ENCODE data around the gene ACTG1. TPM values are rescaled to one million over a fixed set of nuclear protein-coding genes. Genes with fewer than 3 reads are reported as not detected.

The ACTG1 gene
- total and polyA plus RNA-seq, 2 of the 13 experiments (the other 11 are each of a cell fraction or from before 2014, with no cell fraction given): 973 to 1,138 TPM

DNA sequence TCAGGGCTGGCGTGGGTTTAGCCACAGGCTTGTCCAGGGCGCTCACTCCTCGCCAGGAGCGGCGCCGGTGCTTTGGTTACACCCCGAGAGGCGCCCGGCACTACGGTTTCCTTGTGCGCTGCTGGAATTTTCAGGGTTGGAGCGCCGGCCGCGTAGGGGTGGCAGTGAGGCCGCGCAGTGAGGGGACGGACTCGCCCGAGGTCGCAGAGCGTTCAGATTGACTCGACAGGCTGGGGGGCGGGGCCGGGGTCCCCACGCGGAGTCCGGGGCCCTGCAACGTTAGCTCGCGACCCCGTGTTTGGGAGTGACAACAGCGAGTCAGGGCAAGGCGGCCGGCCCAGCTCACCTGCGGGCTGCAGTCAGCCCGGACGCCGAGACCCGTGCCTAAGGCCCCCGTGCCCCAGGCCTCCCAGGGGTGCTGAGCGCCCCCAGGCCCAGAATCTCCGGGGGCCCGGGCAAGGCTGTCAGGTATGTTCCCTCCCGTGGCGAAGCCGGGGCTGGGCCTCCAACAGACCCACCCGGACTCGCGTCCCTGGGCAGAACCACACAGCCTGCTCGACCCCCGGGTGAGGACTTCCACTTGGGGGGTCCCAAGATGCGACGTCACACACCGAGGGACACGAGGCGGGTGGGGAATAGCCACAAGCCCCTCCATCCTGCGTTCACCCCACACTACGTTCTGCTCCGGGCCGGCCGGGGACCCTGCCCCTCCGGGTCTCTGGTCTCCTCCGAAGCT is 1.3 kb upstream of the ACTG1 start (continued):
- TF ChIP-seq SCMH1 (CRISPR knock-in tag; IDR thresholded peaks at IDR 0.05; ENCODE audit: borderline replicate concordance): no peak
- TF ChIP-seq, protein P1, sequence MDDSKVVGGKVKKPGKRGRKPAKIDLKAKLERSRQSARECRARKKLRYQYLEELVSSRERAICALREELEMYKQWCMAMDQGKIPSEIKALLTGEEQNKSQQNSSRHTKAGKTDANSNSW (CRISPR knock-in tag; IDR thresholded peaks at IDR 0.05; ENCODE audit: borderline replicate concordance): no peak; the same call in 1 of the 2 replicates
- TF ChIP-seq, protein P2, sequence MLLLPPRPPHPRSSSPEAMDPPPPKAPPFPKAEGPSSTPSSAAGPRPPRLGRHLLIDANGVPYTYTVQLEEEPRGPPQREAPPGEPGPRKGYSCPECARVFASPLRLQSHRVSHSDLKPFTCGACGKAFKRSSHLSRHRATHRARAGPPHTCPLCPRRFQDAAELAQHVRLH (CRISPR knock-in tag; IDR thresholded peaks at IDR 0.05; ENCODE audit: borderline replicate concordance, low read depth): no peak
- no peak for TF ChIP-seq ATM (IDR thresholded peaks at IDR 0.05; ENCODE audit: borderline replicate concordance)
- TF ChIP-seq ZNF441 (CRISPR knock-in tag; IDR thresholded peaks at IDR 0.05; ENCODE audit: borderline replicate concordance): 0 out of 2 replicates have a peak, but pooled peaks have one; percentile 8
- TF ChIP-seq ZNF678 (CRISPR knock-in tag; IDR thresholded peaks at IDR 0.05): no peak
- TF ChIP-seq HDAC1 (CRISPR knock-in tag; IDR thresholded peaks at IDR 0.05): peak; percentile 42
- 0 out of 2 replicates have a peak, but pooled peaks have one; percentile 38 for TF ChIP-seq SNAPC2 (CRISPR knock-in tag; IDR thresholded peaks at IDR 0.05)
- TF ChIP-seq ZFP36 (IDR thresholded peaks at IDR 0.05; ENCODE audit: borderline replicate concordance, low read depth, low read length, partially characterized antibody): no peak
- no peak for TF ChIP-seq SRSF4 (IDR thresholded peaks at IDR 0.05; ENCODE audit: low read depth, low read length, poor library complexity, severe bottlenecking)
- TF ChIP-seq IRX3 (CRISPR knock-in tag; IDR thresholded peaks at IDR 0.05; ENCODE audit: borderline replicate concordance, low read depth): 0 out of 2 replicates have a peak, but pooled peaks have one; percentile 29
- TF ChIP-seq, protein P3, sequence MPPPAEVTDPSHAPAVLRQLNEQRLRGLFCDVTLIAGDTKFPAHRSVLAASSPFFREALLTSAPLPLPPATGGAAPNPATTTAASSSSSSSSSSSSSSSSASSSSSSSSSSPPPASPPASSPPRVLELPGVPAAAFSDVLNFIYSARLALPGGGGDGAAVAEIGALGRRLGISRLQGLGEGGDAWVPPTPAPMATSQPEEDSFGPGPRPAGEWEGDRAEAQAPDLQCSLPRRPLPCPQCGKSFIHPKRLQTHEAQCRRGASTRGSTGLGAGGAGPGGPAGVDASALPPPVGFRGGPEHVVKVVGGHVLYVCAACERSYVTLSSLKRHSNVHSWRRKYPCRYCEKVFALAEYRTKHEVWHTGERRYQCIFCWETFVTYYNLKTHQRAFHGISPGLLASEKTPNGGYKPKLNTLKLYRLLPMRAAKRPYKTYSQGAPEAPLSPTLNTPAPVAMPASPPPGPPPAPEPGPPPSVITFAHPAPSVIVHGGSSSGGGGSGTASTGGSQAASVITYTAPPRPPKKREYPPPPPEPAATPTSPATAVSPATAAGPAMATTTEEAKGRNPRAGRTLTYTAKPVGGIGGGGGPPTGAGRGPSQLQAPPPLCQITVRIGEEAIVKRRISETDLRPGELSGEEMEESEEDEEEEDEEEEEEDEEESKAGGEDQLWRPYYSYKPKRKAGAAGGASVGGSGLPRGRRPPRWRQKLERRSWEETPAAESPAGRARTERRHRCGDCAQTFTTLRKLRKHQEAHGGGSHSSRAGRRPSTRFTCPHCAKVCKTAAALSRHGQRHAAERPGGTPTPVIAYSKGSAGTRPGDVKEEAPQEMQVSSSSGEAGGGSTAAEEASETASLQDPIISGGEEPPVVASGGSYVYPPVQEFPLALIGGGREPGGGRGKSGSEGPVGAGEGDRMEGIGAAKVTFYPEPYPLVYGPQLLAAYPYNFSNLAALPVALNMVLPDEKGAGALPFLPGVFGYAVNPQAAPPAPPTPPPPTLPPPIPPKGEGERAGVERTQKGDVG (CRISPR knock-in tag; IDR thresholded peaks at IDR 0.05; ENCODE audit: borderline replicate concordance): peak; percentile 24; the same call in 1 of the 2 replicates
- TF ChIP-seq ZNF792 (CRISPR knock-in tag; IDR thresholded peaks at IDR 0.05): no peak
- TF ChIP-seq, protein P4, sequence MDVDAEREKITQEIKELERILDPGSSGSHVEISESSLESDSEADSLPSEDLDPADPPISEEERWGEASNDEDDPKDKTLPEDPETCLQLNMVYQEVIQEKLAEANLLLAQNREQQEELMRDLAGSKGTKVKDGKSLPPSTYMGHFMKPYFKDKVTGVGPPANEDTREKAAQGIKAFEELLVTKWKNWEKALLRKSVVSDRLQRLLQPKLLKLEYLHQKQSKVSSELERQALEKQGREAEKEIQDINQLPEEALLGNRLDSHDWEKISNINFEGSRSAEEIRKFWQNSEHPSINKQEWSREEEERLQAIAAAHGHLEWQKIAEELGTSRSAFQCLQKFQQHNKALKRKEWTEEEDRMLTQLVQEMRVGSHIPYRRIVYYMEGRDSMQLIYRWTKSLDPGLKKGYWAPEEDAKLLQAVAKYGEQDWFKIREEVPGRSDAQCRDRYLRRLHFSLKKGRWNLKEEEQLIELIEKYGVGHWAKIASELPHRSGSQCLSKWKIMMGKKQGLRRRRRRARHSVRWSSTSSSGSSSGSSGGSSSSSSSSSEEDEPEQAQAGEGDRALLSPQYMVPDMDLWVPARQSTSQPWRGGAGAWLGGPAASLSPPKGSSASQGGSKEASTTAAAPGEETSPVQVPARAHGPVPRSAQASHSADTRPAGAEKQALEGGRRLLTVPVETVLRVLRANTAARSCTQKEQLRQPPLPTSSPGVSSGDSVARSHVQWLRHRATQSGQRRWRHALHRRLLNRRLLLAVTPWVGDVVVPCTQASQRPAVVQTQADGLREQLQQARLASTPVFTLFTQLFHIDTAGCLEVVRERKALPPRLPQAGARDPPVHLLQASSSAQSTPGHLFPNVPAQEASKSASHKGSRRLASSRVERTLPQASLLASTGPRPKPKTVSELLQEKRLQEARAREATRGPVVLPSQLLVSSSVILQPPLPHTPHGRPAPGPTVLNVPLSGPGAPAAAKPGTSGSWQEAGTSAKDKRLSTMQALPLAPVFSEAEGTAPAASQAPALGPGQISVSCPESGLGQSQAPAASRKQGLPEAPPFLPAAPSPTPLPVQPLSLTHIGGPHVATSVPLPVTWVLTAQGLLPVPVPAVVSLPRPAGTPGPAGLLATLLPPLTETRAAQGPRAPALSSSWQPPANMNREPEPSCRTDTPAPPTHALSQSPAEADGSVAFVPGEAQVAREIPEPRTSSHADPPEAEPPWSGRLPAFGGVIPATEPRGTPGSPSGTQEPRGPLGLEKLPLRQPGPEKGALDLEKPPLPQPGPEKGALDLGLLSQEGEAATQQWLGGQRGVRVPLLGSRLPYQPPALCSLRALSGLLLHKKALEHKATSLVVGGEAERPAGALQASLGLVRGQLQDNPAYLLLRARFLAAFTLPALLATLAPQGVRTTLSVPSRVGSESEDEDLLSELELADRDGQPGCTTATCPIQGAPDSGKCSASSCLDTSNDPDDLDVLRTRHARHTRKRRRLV (CRISPR knock-in tag; IDR thresholded peaks at IDR 0.05): 0 out of 2 replicates have a peak, but pooled peaks have one; percentile 11
- TF ChIP-seq, protein P5, sequence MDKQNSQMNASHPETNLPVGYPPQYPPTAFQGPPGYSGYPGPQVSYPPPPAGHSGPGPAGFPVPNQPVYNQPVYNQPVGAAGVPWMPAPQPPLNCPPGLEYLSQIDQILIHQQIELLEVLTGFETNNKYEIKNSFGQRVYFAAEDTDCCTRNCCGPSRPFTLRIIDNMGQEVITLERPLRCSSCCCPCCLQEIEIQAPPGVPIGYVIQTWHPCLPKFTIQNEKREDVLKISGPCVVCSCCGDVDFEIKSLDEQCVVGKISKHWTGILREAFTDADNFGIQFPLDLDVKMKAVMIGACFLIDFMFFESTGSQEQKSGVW (CRISPR knock-in tag; IDR thresholded peaks at IDR 0.05; ENCODE audit: borderline replicate concordance): no peak
- no peak for TF ChIP-seq ZNF383 (CRISPR knock-in tag; IDR thresholded peaks at IDR 0.05; ENCODE audit: borderline replicate concordance)
- TF ChIP-seq JUND (CRISPR knock-in tag; IDR thresholded peaks at IDR 0.05): no peak
- no peak for TF ChIP-seq ZNF7 (CRISPR knock-in tag; IDR thresholded peaks at IDR 0.05)
- peak; percentile 62; the same call in 1 of the 2 replicates for TF ChIP-seq KAT7 (CRISPR knock-in tag; IDR thresholded peaks at IDR 0.05; ENCODE audit: borderline replicate concordance)
